CD4-positive, alpha-beta T cell treated with Interleukin-15 for 1 hour (primary cell): ENCODE results near the gene MRTFA.

Source experiments
- DNase-seq: peaks from one replicate; pipeline ENCODE4 v3.0.0-alpha.2; 2020

MRTFA gene

GRCh38 chr22:40422558-40423309 lies 213.8 kb downstream of the MRTFA start:
- no peak for DNase-seq

- DNase-seq = no peak
These were observed 214.6 kb downstream of the MRTFA start for GRCh38 chr22:40421941-40422340.

- no peak for DNase-seq
These were observed 215.5 kb downstream of the MRTFA start for GRCh38 chr22:40421082-40421350.

GRCh38 chr22:40420341-40421081 lies 216.0 kb downstream of the MRTFA start:
- DNase-seq = no peak

GRCh38 chr22:40419718-40420117 lies 216.8 kb downstream of the MRTFA start:
- DNase-seq = no peak

GRCh38 chr22:40418366-40419201 lies 217.9 kb downstream of the MRTFA start:
- peak; percentile 47 for DNase-seq

GRCh38 chr22:40417881-40418280 lies 218.6 kb downstream of the MRTFA start:
- no peak for DNase-seq

- DNase-seq = no peak
These were observed 219.5 kb downstream of the MRTFA start for GRCh38 chr22:40417041-40417440.

GRCh38 chr22:40416636-40417035 lies 219.9 kb downstream of the MRTFA start:
- DNase-seq = no peak

GRCh38 chr22:40416267-40416570 lies 220.3 kb downstream of the MRTFA start:
- no peak for DNase-seq

- peak; percentile 36 for DNase-seq
These were observed 220.8 kb downstream of the MRTFA start for GRCh38 chr22:40415531-40416266.

- DNase-seq = peak; percentile 17
These were observed 221.5 kb downstream of the MRTFA start for GRCh38 chr22:40414838-40415505.

GRCh38 chr22:40414311-40414710 lies 222.2 kb downstream of the MRTFA start:
- no peak for DNase-seq

GRCh38 chr22:40413873-40414272 lies 222.6 kb downstream of the MRTFA start:
- DNase-seq = peak; percentile 17

GRCh38 chr22:40412441-40412840 lies 224.1 kb downstream of the MRTFA start:
- DNase-seq = no peak

GRCh38 chr22:40411506-40411861 lies 225.0 kb downstream of the MRTFA start:
- no peak for DNase-seq

GRCh38 chr22:40410731-40411505 lies 225.6 kb downstream of the MRTFA start:
- no peak for DNase-seq

GRCh38 chr22:40410272-40410671 lies 226.2 kb downstream of the MRTFA start:
- no peak for DNase-seq

- DNase-seq = no peak
These were observed 226.9 kb downstream of the MRTFA start for GRCh38 chr22:40409613-40410113.

- no peak for DNase-seq
These were observed 227.6 kb downstream of the MRTFA start for GRCh38 chr22:40408718-40409612.
